ENCODE measurements around the gene PARD3.

GRCh38 chr10:34796133-34796532 lies 19.0 kb downstream of the PARD3 start:
- no peak for TF ChIP-seq CTCF (conservative IDR thresholded peaks at IDR 0.05)
- TF ChIP-seq EZH2 (IDR thresholded peaks at IDR 0.05; ENCODE audit: low read depth) = no peak
